ENCODE data around the gene ARHGEF9. TPM values are rescaled to one million over a fixed set of nuclear protein-coding genes. Genes with fewer than 3 reads are reported as not detected.
"Not testable (repeated sequence)": the region's sequence is repeated elsewhere in the genome, so short reads cannot be mapped to it uniquely, and the experiment has no call there.

The ARHGEF9 gene
- total RNA-seq, 1 donor from 2014 or later, result 30.2 TPM

GRCh38 chrX:63661676-63662075 is 123.3 kb downstream of the ARHGEF9 start:
- Mint-ChIP-seq H3K27ac (no peak overlapping the region), H3K36me3 (peaks cover 21% of the 10 kb centered on the region), H3K27me3 (ENCODE audit: low read depth) (no peaks in the 10 kb centered on the region), H3K4me1 (no peaks in the 10 kb centered on the region), H3K9me3 (peaks cover 16% of the 10 kb centered on the region), H3K4me3 (no peak overlapping the region)
- no peak for DNase-seq (ENCODE audit: low spot score in 2 of 2, unreplicated experiment in 2 of 2)
- TF ChIP-seq CTCF (IDR thresholded peaks at IDR 0.05; ENCODE audit: unreplicated experiment), result no peak

- Mint-ChIP-seq H3K4me1 (no peaks in the 10 kb centered on the region), H3K36me3 (peaks cover 13% of the 10 kb centered on the region), H3K4me3 (no peak overlapping the region), H3K27ac (no peak overlapping the region), H3K27me3 (ENCODE audit: low read depth) (no peaks in the 10 kb centered on the region), H3K9me3 (peaks cover 13% of the 10 kb centered on the region)
- DNase-seq (ENCODE audit: low spot score in 2 of 2, unreplicated experiment in 2 of 2), result no peak
- TF ChIP-seq CTCF (IDR thresholded peaks at IDR 0.05; ENCODE audit: unreplicated experiment), result no peak
Measured at GRCh38 chrX:63658920-63659319, 126.1 kb downstream of the ARHGEF9 start.

- Mint-ChIP-seq H3K27ac (no peak overlapping the region), H3K27me3 (ENCODE audit: low read depth) (no peaks in the 10 kb centered on the region), H3K36me3 (peaks cover 17% of the 10 kb centered on the region), H3K4me3 (no peak overlapping the region), H3K4me1 (no peaks in the 10 kb centered on the region), H3K9me3 (peaks cover 21% of the 10 kb centered on the region)
- TF ChIP-seq CTCF (IDR thresholded peaks at IDR 0.05; ENCODE audit: unreplicated experiment), result no peak
- DNase-seq (ENCODE audit: low spot score in 2 of 2, unreplicated experiment in 2 of 2), result no peak
Measured at GRCh38 chrX:63657821-63658220, 127.2 kb downstream of the ARHGEF9 start.

- Mint-ChIP-seq H3K4me1 (no peaks in the 10 kb centered on the region), H3K4me3 (no peak overlapping the region), H3K9me3 (peaks cover 25% of the 10 kb centered on the region), H3K27ac (no peak overlapping the region), H3K36me3 (peaks cover 21% of the 10 kb centered on the region), H3K27me3 (ENCODE audit: low read depth) (no peaks in the 10 kb centered on the region)
- DNase-seq (ENCODE audit: low spot score in 2 of 2, unreplicated experiment in 2 of 2), result no peak
- TF ChIP-seq CTCF (IDR thresholded peaks at IDR 0.05; ENCODE audit: unreplicated experiment), result no peak
Measured at GRCh38 chrX:63656871-63657580, 128.0 kb downstream of the ARHGEF9 start.

- Mint-ChIP-seq H3K4me1 (no peaks in the 10 kb centered on the region), H3K36me3 (peaks cover 39% of the 10 kb centered on the region), H3K4me3 (no peak overlapping the region), H3K27me3 (ENCODE audit: low read depth) (no peaks in the 10 kb centered on the region), H3K9me3 (peaks cover 44% of the 10 kb centered on the region), H3K27ac (no peak overlapping the region)
- TF ChIP-seq CTCF (IDR thresholded peaks at IDR 0.05; ENCODE audit: unreplicated experiment), result no peak
- no peak for DNase-seq (ENCODE audit: low spot score in 2 of 2, unreplicated experiment in 2 of 2)
Measured at GRCh38 chrX:63652086-63652765, 132.8 kb downstream of the ARHGEF9 start.

- not testable (repeated sequence) for DNase-seq (ENCODE audit: low spot score in 2 of 2, unreplicated experiment in 2 of 2); H3K27ac Mint-ChIP-seq; H3K4me3 Mint-ChIP-seq; H3K4me1 Mint-ChIP-seq; H3K27me3 Mint-ChIP-seq (ENCODE audit: low read depth)
- Mint-ChIP-seq H3K9me3 (peaks cover 38% of the 10 kb centered on the region), H3K36me3 (peaks cover 33% of the 10 kb centered on the region)
Measured at GRCh38 chrX:63645748-63646147, 139.3 kb downstream of the ARHGEF9 start.

Measured in mesothelial cell of epicardium (in vitro differentiated cells).